Fibroblast of lung (primary cell): ENCODE measurements around the gene CLOCK. TPM values are rescaled to one million over a fixed set of nuclear protein-coding genes. Genes with fewer than 3 reads are reported as not detected.
A peak's percentile ranks its signal among the peaks of the same experiment; 100 is the strongest.

Source experiments
- DNase-seq, 2 donors: peaks; one replicate each; pipeline versions ENCODE4 v3.0.0 to v3.0.0-alpha.2; 2010; ENCODE audit warnings: low read depth in 2 of 2
- H2AFZ ChIP-seq: 2 replicates; pipeline ENCODE4 v1.5.1; 2012; ENCODE audit warnings: low read length, control low read depth, inconsistent platforms
- H3K27ac ChIP-seq: 2 replicates; pipeline ENCODE4 v1.5.1; 2011; ENCODE audit warnings: low read length, control low read depth; ENCODE audit not compliant: insufficient read depth
- H3K27me3 ChIP-seq: 2 replicates; pipeline ENCODE4 v1.5.1; 2011; ENCODE audit warnings: mild to moderate bottlenecking, low read length; ENCODE audit not compliant: control insufficient read depth, insufficient read depth
- H3K36me3 ChIP-seq: 2 replicates; pipeline ENCODE4 v1.5.1; 2011; ENCODE audit warnings: low read length; ENCODE audit not compliant: control insufficient read depth, insufficient read depth
- H3K4me1 ChIP-seq: 2 replicates; pipeline ENCODE4 v1.5.1; 2011; ENCODE audit warnings: low read length; ENCODE audit not compliant: control insufficient read depth, insufficient read depth; ENCODE audit errors: extremely low read depth
- H3K4me2 ChIP-seq: 2 replicates; pipeline ENCODE4 v1.5.1; 2011; ENCODE audit warnings: low read length, control low read depth; ENCODE audit not compliant: insufficient read depth; ENCODE audit errors: extremely low read depth
- H3K4me3 ChIP-seq, 4 experiments: fragments of 200-600 bp in 1 of 4; sonication (generic) in 1 of 4; replicated peaks in 1 of 4; 2 replicates each; pipeline ENCODE4 v1.5.1; 2011 to 2016; ENCODE audit warnings: low read length in 4 of 4, low read depth in 3 of 4, mild to moderate bottlenecking in 3 of 4, control low read depth in 2 of 4, inconsistent platforms in 1 of 4, mixed read lengths in 1 of 4; ENCODE audit not compliant: insufficient read depth in 1 of 4; ENCODE audit errors: control extremely low read depth in 1 of 4
- H3K79me2 ChIP-seq: 2 replicates; pipeline ENCODE4 v1.5.1; 2012; ENCODE audit warnings: mild to moderate bottlenecking, low read length, inconsistent platforms; ENCODE audit not compliant: control insufficient read depth, insufficient read depth
- H3K9ac ChIP-seq: 2 replicates; pipeline ENCODE4 v1.5.1; 2011; ENCODE audit warnings: mild to moderate bottlenecking, low read length, control low read depth; ENCODE audit not compliant: insufficient read depth
- H3K9me3 ChIP-seq: 2 replicates; pipeline ENCODE4 v1.5.1; 2012; ENCODE audit warnings: low read depth, low read length; ENCODE audit not compliant: control insufficient read depth, insufficient read depth
- H4K20me1 ChIP-seq: 2 replicates; pipeline ENCODE4 v1.5.1; 2011; ENCODE audit warnings: low read length; ENCODE audit not compliant: control insufficient read depth, insufficient read depth; ENCODE audit errors: extremely low read depth
- CTCF ChIP-seq, 2 donors: IDR thresholded peaks in 1 of 2; conservative IDR thresholded peaks in 1 of 2; 1 replicate in 1 of 2; 2 replicates in 1 of 2; pipeline ENCODE4 v1.5.1; 2011 to 2012; ENCODE audit warnings: low read length in 2 of 2, control low read depth in 1 of 2, inconsistent platforms in 1 of 2, low read depth in 1 of 2, mild to moderate bottlenecking in 1 of 2
- EZH2 ChIP-seq: IDR thresholded peaks from 2 replicates; pipeline ENCODE4 v1.5.1; 2012; ENCODE audit warnings: low read length, control low read depth, mild to moderate bottlenecking; ENCODE audit errors: missing control alignments
- polyA plus RNA-seq, 2 donors: library from polyadenylated mRNA; depleted of rRNA in 1 of 2; stranded (reverse) in 1 of 2; unstranded in 1 of 2; fragments of >200 nt; gene quantifications; 2 replicates each; pipeline ENCODE4 v1.2.1, GENCODE V29; 2011 to 2012; ENCODE audit warnings: missing spikeins in 1 of 2
- total RNA-seq: library from RNA; depleted of rRNA; stranded (reverse); fragments of >200 nt; gene quantifications from 2 replicates; pipeline ENCODE4 v1.2.1, GENCODE V29; 2014

CLOCK gene
- total and polyA plus RNA-seq, 2 donors (not counting 1 experiment from before 2014, with no cell fraction given) = 26.1 to 27.4 TPM

GRCh38 chr4:55416176-55416575, 130.5 kb downstream of the CLOCK start:
- H3K4me3 ChIP-seq = no peak overlapping the region
- no peak overlapping the region for H3K9ac ChIP-seq
- H3K79me2 ChIP-seq = peaks cover 49% of the 10 kb centered on the region
- H3K9me3 ChIP-seq = no peaks in the 10 kb centered on the region
- H2AFZ ChIP-seq = no peak overlapping the region
- TF ChIP-seq EZH2 = no peak
- no peak for TF ChIP-seq CTCF (conservative IDR thresholded peaks at IDR 0.05 in 1 of 2, IDR thresholded peaks at IDR 0.05 in 1 of 2; ENCODE audit: low read depth in 1 of 2, low read length in 2 of 2)
- H4K20me1 ChIP-seq = no peaks in the 10 kb centered on the region
- no peak overlapping the region for H3K4me2 ChIP-seq
- no peaks in the 10 kb centered on the region for H3K4me1 ChIP-seq
- no peak overlapping the region for H3K27ac ChIP-seq
- no peak for DNase-seq
- no peaks in the 10 kb centered on the region for H3K27me3 ChIP-seq
- peaks cover 8% of the 10 kb centered on the region for H3K36me3 ChIP-seq

GRCh38 chr4:55411621-55412020, 135.1 kb downstream of the CLOCK start:
- H3K27ac ChIP-seq = no peak overlapping the region
- no peaks in the 10 kb centered on the region for H3K27me3 ChIP-seq
- H3K9ac ChIP-seq = no peak overlapping the region
- H3K4me3 ChIP-seq = no peak overlapping the region
- H4K20me1 ChIP-seq = no peaks in the 10 kb centered on the region
- TF ChIP-seq CTCF (conservative IDR thresholded peaks at IDR 0.05 in 1 of 2, IDR thresholded peaks at IDR 0.05 in 1 of 2; ENCODE audit: low read depth in 1 of 2, low read length in 2 of 2) = no peak
- no peak for TF ChIP-seq EZH2
- no peak overlapping the region for H3K4me2 ChIP-seq
- no peak overlapping the region for H2AFZ ChIP-seq
- H3K36me3 ChIP-seq = peaks cover 3% of the 10 kb centered on the region
- peak in 1 of 2 donors; percentile 55 for DNase-seq
- H3K4me1 ChIP-seq = peaks cover 3% of the 10 kb centered on the region
- peaks cover 79% of the 10 kb centered on the region for H3K79me2 ChIP-seq
- H3K9me3 ChIP-seq = no peaks in the 10 kb centered on the region

- Histone ChIP-seq H3K36me3 (peaks cover 2% of the 10 kb centered on the region), H3K9ac (no peak overlapping the region), H3K4me1 (peaks cover 3% of the 10 kb centered on the region), H3K9me3 (no peaks in the 10 kb centered on the region), H4K20me1 (no peaks in the 10 kb centered on the region), H3K27ac (no peak overlapping the region), H3K4me2 (no peak overlapping the region), H3K4me3 (no peak overlapping the region), H3K79me2 (peaks cover 87% of the 10 kb centered on the region), H2AFZ (no peak overlapping the region), H3K27me3 (no peaks in the 10 kb centered on the region)
- DNase-seq = no peak
- TF ChIP-seq EZH2 (no peak), CTCF (conservative IDR thresholded peaks at IDR 0.05 in 1 of 2, IDR thresholded peaks at IDR 0.05 in 1 of 2; ENCODE audit: low read depth in 1 of 2, low read length in 2 of 2) (no peak)
Observed at GRCh38 chr4:55410431-55410830, 136.3 kb downstream of the CLOCK start.
